EH (cell line): Measurements from ENCODE around the gene HAPLN3.

Source experiments
- DNase-seq: peaks from one replicate; pipeline ENCODE4 v3.0.0-alpha.2; 2015; ENCODE audit warnings: low read depth

Gene HAPLN3

GRCh38 chr15:88896333-88897033 lies 1.1 kb upstream of the HAPLN3 start:
- no peak for DNase-seq

GRCh38 chr15:88894348-88894818 lies 961 bp downstream of the HAPLN3 start:
- DNase-seq = no peak

GRCh38 chr15:88891540-88892254 lies 3.6 kb downstream of the HAPLN3 start:
- DNase-seq = no peak

- DNase-seq = peak; percentile 75
These were observed 4.8 kb downstream of the HAPLN3 start for GRCh38 chr15:88890495-88890894.

GRCh38 chr15:88888719-88889118 lies 6.6 kb downstream of the HAPLN3 start:
- no peak for DNase-seq

- DNase-seq = no peak
These were observed 8.2 kb downstream of the HAPLN3 start for GRCh38 chr15:88887068-88887580.

- peak; percentile 71 for DNase-seq
These were observed 12.6 kb downstream of the HAPLN3 start for GRCh38 chr15:88882785-88883184.

GRCh38 chr15:88881775-88882174 lies 13.6 kb downstream of the HAPLN3 start:
- peak; percentile 44 for DNase-seq

GRCh38 chr15:88880944-88881740 lies 14.2 kb downstream of the HAPLN3 start:
- DNase-seq = no peak

GRCh38 chr15:88878720-88879184 lies 16.6 kb downstream of the HAPLN3 start:
- DNase-seq = peak; percentile 60

- no peak for DNase-seq
These were observed 17.4 kb downstream of the HAPLN3 start for GRCh38 chr15:88877906-88878305.

- DNase-seq = no peak
These were observed 17.9 kb downstream of the HAPLN3 start for GRCh38 chr15:88877415-88877814.

- no peak for DNase-seq
These were observed 18.8 kb downstream of the HAPLN3 start for GRCh38 chr15:88876573-88876972.

- DNase-seq = no peak
These were observed 20.7 kb downstream of the HAPLN3 start for GRCh38 chr15:88874684-88875083.

- no peak for DNase-seq
These were observed 21.1 kb downstream of the HAPLN3 start for GRCh38 chr15:88874275-88874674.

- no peak for DNase-seq
These were observed 21.6 kb downstream of the HAPLN3 start for GRCh38 chr15:88873786-88874185.

- no peak for DNase-seq
These were observed 22.6 kb downstream of the HAPLN3 start for GRCh38 chr15:88872706-88873105.

- peak; percentile 63 for DNase-seq
These were observed 23.2 kb downstream of the HAPLN3 start for GRCh38 chr15:88872106-88872505.

- no peak for DNase-seq
These were observed 24.0 kb downstream of the HAPLN3 start for GRCh38 chr15:88871313-88871712.

- no peak for DNase-seq
These were observed 29.0 kb downstream of the HAPLN3 start for GRCh38 chr15:88866295-88866881.

GRCh38 chr15:88865498-88866099 lies 29.7 kb downstream of the HAPLN3 start:
- DNase-seq = no peak
